Measurements from ENCODE around the gene OBSCN. TPM values are rescaled to one million over a fixed set of nuclear protein-coding genes. Genes with fewer than 3 reads are reported as not detected.

The OBSCN gene
- total RNA-seq, 1 donor from 2014 or later = 5.1 TPM

- no peak overlapping the region for H3K27ac Mint-ChIP-seq
- DNase-seq (ENCODE audit: low spot score) = no peak
- H3K9me3 Mint-ChIP-seq = no peaks in the 10 kb centered on the region
- Histone ChIP-seq H3K9ac (no peak overlapping the region), H3F3A (ENCODE audit: low read depth) (peaks cover 4% of the 10 kb centered on the region), H3K27ac (no peak overlapping the region), H3K27me3 (no peaks in the 10 kb centered on the region), H4K20me1 (ENCODE audit: low read depth) (peaks cover 20% of the 10 kb centered on the region), H3K9me3 (ENCODE audit: low read depth) (no peaks in the 10 kb centered on the region), H3K36me3 (no peaks in the 10 kb centered on the region), H2AFZ (replicated peaks) (no peak overlapping the region), H3K4me1 (no peaks in the 10 kb centered on the region), H3K4me3 (no peak overlapping the region), H3K4me2 (no peak overlapping the region), H3K79me2 (ENCODE audit: low read depth) (no peaks in the 10 kb centered on the region)
- no peaks in the 10 kb centered on the region for H3K27me3 Mint-ChIP-seq (ENCODE audit: insufficient read depth, low read depth)
- no peak overlapping the region for H3K4me3 Mint-ChIP-seq
- H3K4me1 Mint-ChIP-seq = peaks cover 4% of the 10 kb centered on the region
- peaks cover 12% of the 10 kb centered on the region for H3K36me3 Mint-ChIP-seq
- no peak for TF ChIP-seq EZH2 (IDR thresholded peaks at IDR 0.05)
- TF ChIP-seq CTCF (IDR thresholded peaks at IDR 0.05) = no peak
- TF ChIP-seq EZH2phosphoT487 (IDR thresholded peaks at IDR 0.05) = no peak
Measured at GRCh38 chr1:228392111-228392936, 184.5 kb downstream of the OBSCN start.

- peaks cover 4% of the 10 kb centered on the region for H3K4me1 Mint-ChIP-seq
- Histone ChIP-seq H3K4me3 (no peak overlapping the region), H3K36me3 (no peaks in the 10 kb centered on the region), H2AFZ (replicated peaks) (no peak overlapping the region), H3F3A (ENCODE audit: low read depth) (peaks cover 4% of the 10 kb centered on the region), H3K9me3 (ENCODE audit: low read depth) (no peaks in the 10 kb centered on the region), H4K20me1 (ENCODE audit: low read depth) (peaks cover 26% of the 10 kb centered on the region), H3K9ac (no peak overlapping the region), H3K4me1 (no peaks in the 10 kb centered on the region), H3K4me2 (no peak overlapping the region), H3K79me2 (ENCODE audit: low read depth) (no peaks in the 10 kb centered on the region), H3K27ac (no peak overlapping the region), H3K27me3 (no peaks in the 10 kb centered on the region)
- no peaks in the 10 kb centered on the region for H3K27me3 Mint-ChIP-seq (ENCODE audit: insufficient read depth, low read depth)
- no peak overlapping the region for H3K27ac Mint-ChIP-seq
- no peak overlapping the region for H3K4me3 Mint-ChIP-seq
- TF ChIP-seq CTCF (IDR thresholded peaks at IDR 0.05) (peak; percentile 52), EZH2phosphoT487 (IDR thresholded peaks at IDR 0.05) (no peak)
- DNase-seq (ENCODE audit: low spot score) = peak; percentile 57
- no peaks in the 10 kb centered on the region for H3K9me3 Mint-ChIP-seq
- peaks cover 18% of the 10 kb centered on the region for H3K36me3 Mint-ChIP-seq
Measured at GRCh38 chr1:228393268-228393701, 185.4 kb downstream of the OBSCN start.

- no peak overlapping the region for H2AFZ ChIP-seq (replicated peaks)
- Mint-ChIP-seq H3K4me1 (peaks cover 4% of the 10 kb centered on the region), H3K9me3 (no peaks in the 10 kb centered on the region), H3K4me3 (no peak overlapping the region), H3K36me3 (peaks cover 18% of the 10 kb centered on the region), H3K27me3 (ENCODE audit: insufficient read depth, low read depth) (no peaks in the 10 kb centered on the region), H3K27ac (no peak overlapping the region)
- H3K27me3 ChIP-seq = no peaks in the 10 kb centered on the region
- H3K9ac ChIP-seq = no peak overlapping the region
- H3K4me1 ChIP-seq = no peaks in the 10 kb centered on the region
- H4K20me1 ChIP-seq (ENCODE audit: low read depth) = peaks cover 26% of the 10 kb centered on the region
- H3K4me3 ChIP-seq = no peak overlapping the region
- H3K4me2 ChIP-seq = no peak overlapping the region
- H3K9me3 ChIP-seq (ENCODE audit: low read depth) = no peaks in the 10 kb centered on the region
- H3K79me2 ChIP-seq (ENCODE audit: low read depth) = no peaks in the 10 kb centered on the region
- H3F3A ChIP-seq (ENCODE audit: low read depth) = peaks cover 4% of the 10 kb centered on the region
- H3K27ac ChIP-seq = no peak overlapping the region
- H3K36me3 ChIP-seq = no peaks in the 10 kb centered on the region
- DNase-seq (ENCODE audit: low spot score) = no peak
- no peak for TF ChIP-seq EZH2phosphoT487 (IDR thresholded peaks at IDR 0.05)
- no peak for TF ChIP-seq EZH2 (IDR thresholded peaks at IDR 0.05)
- TF ChIP-seq CTCF (IDR thresholded peaks at IDR 0.05) = no peak
Measured at GRCh38 chr1:228393811-228394570, 186.1 kb downstream of the OBSCN start.
